ENCODE measurements around the gene TMEM225B.
"Not testable (repeated sequence)": the region's sequence is repeated elsewhere in the genome, so short reads cannot be mapped to it uniquely, and the experiment has no call there.

Gene TMEM225B

GRCh38 chr7:99623091-99623693, 25.1 kb downstream of the TMEM225B start:
- DNase-seq: no peak

- no peak for DNase-seq
These were observed 25.8 kb downstream of the TMEM225B start for GRCh38 chr7:99623702-99624447.

GRCh38 chr7:99624484-99624883, 26.4 kb downstream of the TMEM225B start:
- no peak for DNase-seq

GRCh38 chr7:99625321-99625720, 27.3 kb downstream of the TMEM225B start:
- no peak for DNase-seq

- DNase-seq: no peak
These were observed 27.9 kb downstream of the TMEM225B start for GRCh38 chr7:99625961-99626360.

GRCh38 chr7:99626661-99627060, 28.6 kb downstream of the TMEM225B start:
- DNase-seq: no peak

- DNase-seq: no peak
These were observed 29.4 kb downstream of the TMEM225B start for GRCh38 chr7:99627513-99627912.

GRCh38 chr7:99628471-99629465, 30.7 kb downstream of the TMEM225B start:
- DNase-seq: peak in 2 of 58 donors; percentile 1 to 6

- DNase-seq: no peak
These were observed 31.6 kb downstream of the TMEM225B start for GRCh38 chr7:99629643-99630042.

GRCh38 chr7:99631295-99632109, 33.4 kb downstream of the TMEM225B start:
- DNase-seq: peak in 16 of 58 donors; percentile 1 to 41 (median 10)

- DNase-seq: not testable (repeated sequence)
These were observed 39.3 kb downstream of the TMEM225B start for GRCh38 chr7:99637414-99637813.

GRCh38 chr7:99638731-99639130, 40.7 kb downstream of the TMEM225B start:
- no peak for DNase-seq

- no peak for DNase-seq
These were observed 41.2 kb downstream of the TMEM225B start for GRCh38 chr7:99639267-99639666.

- DNase-seq: no peak
These were observed 44.0 kb downstream of the TMEM225B start for GRCh38 chr7:99642027-99642426.

GRCh38 chr7:99643464-99643863, 45.4 kb downstream of the TMEM225B start:
- DNase-seq: no peak

- no peak for DNase-seq
These were observed 46.4 kb downstream of the TMEM225B start for GRCh38 chr7:99644431-99644830.

GRCh38 chr7:99645590-99645989, 47.5 kb downstream of the TMEM225B start:
- no peak for DNase-seq

- DNase-seq: no peak
These were observed 50.8 kb downstream of the TMEM225B start for GRCh38 chr7:99648843-99649242.

GRCh38 chr7:99651290-99651689, 53.2 kb downstream of the TMEM225B start:
- no peak for DNase-seq

GRCh38 chr7:99652671-99653070, 54.6 kb downstream of the TMEM225B start:
- DNase-seq: no peak

- DNase-seq: not testable (repeated sequence)
These were observed 55.2 kb downstream of the TMEM225B start for GRCh38 chr7:99653269-99653668.
